Keratinocyte (primary cell): ENCODE data around the gene MCUR1. TPM values are rescaled to one million over a fixed set of nuclear protein-coding genes. Genes with fewer than 3 reads are reported as not detected.
A peak's percentile ranks its signal among the peaks of the same experiment; 100 is the strongest.

Experiments
- DNase-seq: peaks from one replicate; pipeline ENCODE4 v3.0.0-alpha.2; 2011; ENCODE audit warnings: low read depth, missing footprints, low spot score
- FAIRE-seq: peaks from 2 replicates; lab custom pipeline; 2011; peaks lifted over from hg19 to GRCh38; lab: Jason Lieb, UNC
- H2AFZ ChIP-seq: 2 replicates; pipeline ENCODE4 v1.6.0; 2012; ENCODE audit warnings: low read length, control low read depth, inconsistent platforms; ENCODE audit not compliant: control insufficient read depth
- H3K27ac ChIP-seq: 2 replicates; pipeline ENCODE4 v1.5.1; 2011; ENCODE audit warnings: low read length; ENCODE audit not compliant: control insufficient read depth, insufficient read depth
- H3K27me3 ChIP-seq: 3 replicates; pipeline ENCODE4 v1.6.0; 2011; ENCODE audit warnings: low read length; ENCODE audit not compliant: control insufficient read depth, insufficient read depth; ENCODE audit errors: extremely low read depth
- H3K36me3 ChIP-seq, 2 experiments: 2 replicates in 1 of 2; 3 replicates in 1 of 2; pipeline ENCODE4 v1.5.1; 2011; ENCODE audit warnings: low read length in 2 of 2, mild to moderate bottlenecking in 1 of 2; ENCODE audit not compliant: control insufficient read depth in 2 of 2, insufficient read depth in 2 of 2; ENCODE audit errors: extremely low read depth in 1 of 2
- H3K4me1 ChIP-seq: 3 replicates; pipeline ENCODE4 v1.5.1; 2011; ENCODE audit warnings: low read length; ENCODE audit not compliant: control insufficient read depth, insufficient read depth; ENCODE audit errors: extremely low read depth
- H3K4me2 ChIP-seq: 3 replicates; pipeline ENCODE4 v1.6.0; 2011; ENCODE audit warnings: low read depth, low read length; ENCODE audit not compliant: control insufficient read depth, insufficient read depth; ENCODE audit errors: extremely low read depth
- H3K4me3 ChIP-seq, 3 experiments: fragments of 200-600 bp in 1 of 3; sonication (generic) in 1 of 3; 2 replicates in 2 of 3; 3 replicates in 1 of 3; pipeline ENCODE4 v1.5.1; 2011 to 2016; ENCODE audit warnings: low read length in 3 of 3, mild to moderate bottlenecking in 3 of 3, control low read depth in 2 of 3, inconsistent platforms in 1 of 3, low read depth in 1 of 3, mixed read lengths in 1 of 3, mixed run types in 1 of 3, moderate library complexity in 1 of 3; ENCODE audit not compliant: control insufficient read depth in 2 of 3, insufficient read depth in 2 of 3; ENCODE audit errors: extremely low read depth in 1 of 3
- H3K79me2 ChIP-seq: 2 replicates; pipeline ENCODE4 v1.6.0; 2012; ENCODE audit warnings: low read length; ENCODE audit not compliant: control insufficient read depth, insufficient read depth
- H3K9ac ChIP-seq: 3 replicates; pipeline ENCODE4 v1.6.0; 2011; ENCODE audit warnings: low read length; ENCODE audit not compliant: control insufficient read depth, insufficient read depth; ENCODE audit errors: extremely low read depth
- H3K9me1 ChIP-seq: 3 replicates; pipeline ENCODE4 v1.6.0; 2011; ENCODE audit warnings: low read length; ENCODE audit not compliant: control insufficient read depth, insufficient read depth; ENCODE audit errors: extremely low read depth
- H3K9me3 ChIP-seq: 2 replicates; pipeline ENCODE4 v1.5.1; 2012; ENCODE audit warnings: low read depth, low read length; ENCODE audit not compliant: control insufficient read depth
- H4K20me1 ChIP-seq: 3 replicates; pipeline ENCODE4 v1.6.0; 2011; ENCODE audit warnings: low read length; ENCODE audit not compliant: control insufficient read depth, insufficient read depth; ENCODE audit errors: extremely low read depth
- EZH2 ChIP-seq: IDR thresholded peaks from one replicate; pipeline ENCODE4 v1.6.1; 2012; ENCODE audit warnings: inconsistent platforms, mild to moderate bottlenecking, low read length, moderate library complexity
- dilution Hi-C: fragments of 300-500 bp; cut with MboI; formaldehyde crosslinking; loops from one replicate; pipeline ENCODE4 v1.7.0; 2020; ENCODE audit warnings: low sequenced_read_pairs; ENCODE audit not compliant: extremely low pct_ligation_motif_present
- polyA plus RNA-seq, 5 experiments: library from polyadenylated mRNA; depleted of rRNA in 3 of 5; stranded (reverse) in 3 of 5; stranded (forward) in 1 of 5; unstranded in 1 of 5; fragments of >200 nt; gene quantifications; 1 replicate in 1 of 5; 2 replicates in 3 of 5; 3 replicates in 1 of 5; pipeline versions ENCODE4 v1.2.1 to v1.2.3, GENCODE V29; 2011 to 2012; ENCODE audit warnings: missing spikeins in 2 of 5, low read depth in 1 of 5, low replicate concordance in 1 of 5
- TF ChIP-seq, protein P1 (sequence below), 3 experiments: IDR thresholded peaks in 1 of 3; conservative IDR thresholded peaks in 1 of 3; optimal IDR thresholded peaks in 1 of 3; 2 replicates in 2 of 3; 3 replicates in 1 of 3; pipeline versions ENCODE3 to v1.5.1; 2011; ENCODE audit warnings: low read length in 3 of 3, mild to moderate bottlenecking in 3 of 3, moderate library complexity in 2 of 3, control low read depth in 1 of 3, inconsistent platforms in 1 of 3; ENCODE audit not compliant: insufficient read depth in 2 of 3; ENCODE audit errors: extremely low read depth in 1 of 3

Gene MCUR1
- polyA plus RNA-seq, 1 donor (not counting 4 experiments of a cell fraction or from before 2014, with no cell fraction given), result 15.3 TPM

DNA sequence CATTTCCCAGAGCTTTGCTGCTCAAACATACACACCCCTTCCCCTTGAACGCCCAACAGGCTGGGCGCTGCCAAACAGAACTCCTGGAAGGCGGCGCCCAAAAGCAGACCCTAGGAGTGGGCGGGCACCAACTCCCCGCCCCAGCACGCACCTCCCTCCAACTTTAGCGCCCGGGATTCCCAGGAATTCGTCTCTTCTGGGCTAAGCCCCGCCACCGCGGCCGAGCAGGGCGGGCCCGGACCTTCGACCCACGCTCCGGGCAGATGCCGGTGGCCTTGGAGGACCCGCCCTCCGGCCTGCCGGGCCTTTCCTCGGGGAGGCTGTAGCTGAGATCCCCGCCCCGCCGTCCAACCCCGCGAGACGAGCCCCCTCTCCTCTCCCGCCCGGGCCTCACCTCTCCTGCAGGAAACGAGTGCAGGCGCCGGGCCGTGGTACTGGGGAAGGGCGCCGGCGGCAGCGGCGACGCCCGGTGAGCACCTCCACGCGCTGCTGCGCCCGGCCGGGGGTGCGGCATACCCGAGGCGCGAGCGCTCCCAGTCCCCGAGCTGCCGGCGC, 659 bp downstream of the MCUR1 start:
- Histone ChIP-seq H3K9ac (peak overlapping the region; percentile 83), H3K79me2 (peaks cover 31% of the 10 kb centered on the region), H3K9me1 (no peaks in the 10 kb centered on the region), H3K4me2 (peak overlapping the region; percentile 93), H3K36me3 (no peaks in the 10 kb centered on the region), H3K27me3 (no peaks in the 10 kb centered on the region), H4K20me1 (no peaks in the 10 kb centered on the region), H3K4me1 (peaks cover 18% of the 10 kb centered on the region), H3K27ac (peak overlapping the region; percentile 78), H2AFZ (peak overlapping the region; percentile 79), H3K9me3 (no peaks in the 10 kb centered on the region), H3K4me3 (peak overlapping the region; percentile 83 to 93 (median 93))
- TF ChIP-seq EZH2, result no peak
- TF ChIP-seq, protein P1, sequence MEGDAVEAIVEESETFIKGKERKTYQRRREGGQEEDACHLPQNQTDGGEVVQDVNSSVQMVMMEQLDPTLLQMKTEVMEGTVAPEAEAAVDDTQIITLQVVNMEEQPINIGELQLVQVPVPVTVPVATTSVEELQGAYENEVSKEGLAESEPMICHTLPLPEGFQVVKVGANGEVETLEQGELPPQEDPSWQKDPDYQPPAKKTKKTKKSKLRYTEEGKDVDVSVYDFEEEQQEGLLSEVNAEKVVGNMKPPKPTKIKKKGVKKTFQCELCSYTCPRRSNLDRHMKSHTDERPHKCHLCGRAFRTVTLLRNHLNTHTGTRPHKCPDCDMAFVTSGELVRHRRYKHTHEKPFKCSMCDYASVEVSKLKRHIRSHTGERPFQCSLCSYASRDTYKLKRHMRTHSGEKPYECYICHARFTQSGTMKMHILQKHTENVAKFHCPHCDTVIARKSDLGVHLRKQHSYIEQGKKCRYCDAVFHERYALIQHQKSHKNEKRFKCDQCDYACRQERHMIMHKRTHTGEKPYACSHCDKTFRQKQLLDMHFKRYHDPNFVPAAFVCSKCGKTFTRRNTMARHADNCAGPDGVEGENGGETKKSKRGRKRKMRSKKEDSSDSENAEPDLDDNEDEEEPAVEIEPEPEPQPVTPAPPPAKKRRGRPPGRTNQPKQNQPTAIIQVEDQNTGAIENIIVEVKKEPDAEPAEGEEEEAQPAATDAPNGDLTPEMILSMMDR (optimal IDR thresholded peaks at IDR 0.05 in 1 of 3, IDR thresholded peaks at IDR 0.05 in 1 of 3, conservative IDR thresholded peaks at IDR 0.05 in 1 of 3; ENCODE audit: extremely low read depth in 1 of 3, insufficient read depth in 2 of 3, low read length in 3 of 3), result no peak
- dilution Hi-C loops, result no loop called here
- no peak for FAIRE-seq
- no peak for DNase-seq

DNA sequence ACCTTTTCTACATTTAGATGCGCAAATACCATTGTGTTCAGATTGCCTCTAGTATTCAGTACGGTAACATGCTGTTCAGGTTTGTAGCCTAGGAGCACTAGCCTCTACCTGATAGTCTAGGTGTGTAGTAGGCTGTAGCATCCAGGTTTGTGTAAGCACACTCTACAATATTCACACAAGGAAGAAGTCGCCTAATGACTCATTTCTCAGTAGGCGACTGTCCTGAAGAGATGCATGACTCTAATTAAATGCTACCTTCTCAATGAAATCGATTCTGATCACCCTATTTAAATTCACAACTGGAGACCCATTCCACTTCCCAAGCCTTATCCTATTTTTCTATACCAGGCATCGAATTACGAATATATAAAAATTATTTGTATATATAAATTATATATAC, 1.3 kb downstream of the MCUR1 start:
- Histone ChIP-seq H4K20me1 (no peaks in the 10 kb centered on the region), H3K9ac (peak overlapping the region; percentile 83), H3K36me3 (no peaks in the 10 kb centered on the region), H3K4me2 (peak overlapping the region; percentile 93), H3K27me3 (no peaks in the 10 kb centered on the region), H3K4me3 (peak overlapping the region; percentile 83 to 93 (median 93)), H3K79me2 (peaks cover 34% of the 10 kb centered on the region), H3K9me1 (no peaks in the 10 kb centered on the region), H3K27ac (peak overlapping the region; percentile 78), H3K9me3 (no peaks in the 10 kb centered on the region), H3K4me1 (peaks cover 18% of the 10 kb centered on the region), H2AFZ (no peak overlapping the region)
- TF ChIP-seq, protein P1 (optimal IDR thresholded peaks at IDR 0.05 in 1 of 3, IDR thresholded peaks at IDR 0.05 in 1 of 3, conservative IDR thresholded peaks at IDR 0.05 in 1 of 3; ENCODE audit: extremely low read depth in 1 of 3, insufficient read depth in 2 of 3, low read length in 3 of 3), result no peak
- FAIRE-seq, result peak; percentile 57
- dilution Hi-C loops, result no loop called here
- no peak for DNase-seq
